IMR-90 (cell line): ENCODE data around the gene PPM1M.

Experiments
- BHLHE40 ChIP-seq: fragments of 150-350 bp; IDR thresholded peaks from 2 replicates; pipeline ENCODE4 v1.6.1; 2016; ENCODE audit warnings: mild to moderate bottlenecking, low read depth, low read length
- CEBPB ChIP-seq: IDR thresholded peaks from 2 replicates; pipeline ENCODE4 v1.6.1; 2012; ENCODE audit warnings: low read depth, low read length, improper control_type of control experiment
- CHD1 ChIP-seq: IDR thresholded peaks from 2 replicates; pipeline ENCODE4 v1.6.1; 2012; ENCODE audit warnings: low read depth, low read length, improper control_type of control experiment
- CTCF ChIP-seq: conservative IDR thresholded peaks from 2 replicates; pipeline ENCODE4 v1.5.1; 2012; ENCODE audit warnings: mild to moderate bottlenecking, low read depth, low read length, improper control_type of control experiment
- MAFK ChIP-seq: IDR thresholded peaks from 2 replicates; pipeline ENCODE4 v1.6.1; 2012; ENCODE audit warnings: low read depth, low read length, improper control_type of control experiment
- MXI1 ChIP-seq: IDR thresholded peaks from 2 replicates; pipeline ENCODE4 v1.6.1; 2012; ENCODE audit warnings: low read depth, mild to moderate bottlenecking, low read length, moderate library complexity, borderline replicate concordance
- POLR2A ChIP-seq: IDR thresholded peaks from 2 replicates; pipeline ENCODE4 v1.6.1; 2012; ENCODE audit warnings: mild to moderate bottlenecking, low read depth, low read length
- RFX5 ChIP-seq: IDR thresholded peaks from 2 replicates; pipeline ENCODE4 v1.8.0; 2012; ENCODE audit warnings: low read depth, mild to moderate bottlenecking, low read length, moderate library complexity
- SMC3 ChIP-seq: fragments of 150-350 bp; IDR thresholded peaks from 2 replicates; pipeline ENCODE4 v1.6.1; 2016; ENCODE audit warnings: low read depth, mild to moderate bottlenecking, antibody characterized with exemption, low read length, moderate library complexity
- USF2 ChIP-seq: fragments of 150-350 bp; IDR thresholded peaks from 2 replicates; pipeline ENCODE4 v1.6.1; 2017; ENCODE audit warnings: mild to moderate bottlenecking, antibody characterized with exemption, low read length, low read depth
- TF ChIP-seq, protein P1 (sequence below): fragments of 150-350 bp; IDR thresholded peaks from 2 replicates; pipeline ENCODE4 v1.6.1; 2016; ENCODE audit warnings: low read depth, mild to moderate bottlenecking, low read length, moderate library complexity, borderline replicate concordance

- TF ChIP-seq CTCF = no peak
- no peak for TF ChIP-seq MAFK
- TF ChIP-seq, protein P1, sequence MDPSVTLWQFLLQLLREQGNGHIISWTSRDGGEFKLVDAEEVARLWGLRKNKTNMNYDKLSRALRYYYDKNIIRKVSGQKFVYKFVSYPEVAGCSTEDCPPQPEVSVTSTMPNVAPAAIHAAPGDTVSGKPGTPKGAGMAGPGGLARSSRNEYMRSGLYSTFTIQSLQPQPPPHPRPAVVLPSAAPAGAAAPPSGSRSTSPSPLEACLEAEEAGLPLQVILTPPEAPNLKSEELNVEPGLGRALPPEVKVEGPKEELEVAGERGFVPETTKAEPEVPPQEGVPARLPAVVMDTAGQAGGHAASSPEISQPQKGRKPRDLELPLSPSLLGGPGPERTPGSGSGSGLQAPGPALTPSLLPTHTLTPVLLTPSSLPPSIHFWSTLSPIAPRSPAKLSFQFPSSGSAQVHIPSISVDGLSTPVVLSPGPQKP = no peak
- no peak for TF ChIP-seq POLR2A
- TF ChIP-seq SMC3 = no peak
- no peak for TF ChIP-seq CEBPB
- TF ChIP-seq CHD1 = no peak
- no peak for TF ChIP-seq MXI1
- TF ChIP-seq BHLHE40 = no peak
- TF ChIP-seq USF2 = no peak
- no peak for TF ChIP-seq RFX5
Observed at GRCh38 chr3:52221141-52221562, 24.4 kb upstream of the PPM1M start.
